ENCODE data around the gene TEDC2. TPM values are rescaled to one million over a fixed set of nuclear protein-coding genes. Genes with fewer than 3 reads are reported as not detected.
"Not testable (repeated sequence)": the region's sequence is repeated elsewhere in the genome, so short reads cannot be mapped to it uniquely, and the experiment has no call there.

The TEDC2 gene
- total RNA-seq, 1 experiment from 2014 or later, result 45.4 TPM

GRCh38 chr16:2439598-2439997 lies 20.3 kb upstream of the TEDC2 start:
- no peak overlapping the region for H2BK120ac ChIP-seq (ENCODE audit: low read depth, low read length, poor library complexity, severe bottlenecking)
- H3K14ac ChIP-seq (ENCODE audit: insufficient read depth, low read length), result no peak overlapping the region
- H3K4ac ChIP-seq (ENCODE audit: low read depth, low read length), result no peak overlapping the region
- no peaks in the 10 kb centered on the region for H3K23me2 ChIP-seq (ENCODE audit: insufficient read length, low read depth, low read length, poor library complexity, severe bottlenecking)
- H3K27me3 ChIP-seq (ENCODE audit: insufficient read depth, low read length), result no peaks in the 10 kb centered on the region
- H3K4me2 ChIP-seq (ENCODE audit: insufficient read depth, insufficient read length, low read length), result no peak overlapping the region
- no peaks in the 10 kb centered on the region for H3K79me2 ChIP-seq (ENCODE audit: insufficient read depth, low read length)
- H3K9me3 Mint-ChIP-seq, result no peaks in the 10 kb centered on the region
- H3K56ac ChIP-seq (ENCODE audit: insufficient read length, low read depth, low read length), result no peak overlapping the region
- H3K9me3 ChIP-seq (ENCODE audit: control insufficient read depth, low read depth, low read length), result no peaks in the 10 kb centered on the region
- H4K20me1 ChIP-seq (ENCODE audit: control insufficient read depth, insufficient read depth, insufficient read length), result no peaks in the 10 kb centered on the region
- H3K27ac Mint-ChIP-seq, result peak overlapping the region in 1 of 3 experiments; percentile 61; a peak in 1 of 7 replicates
- H4K8ac ChIP-seq (replicated peaks; ENCODE audit: insufficient read length, low read depth, low read length), result no peak overlapping the region
- H3K4me1 Mint-ChIP-seq, result no peaks in the 10 kb centered on the region
- no peak overlapping the region for H2BK5ac ChIP-seq (ENCODE audit: insufficient read length, low read length)
- no peak overlapping the region for H2BK15ac ChIP-seq (ENCODE audit: low read depth, low read length)
- no peak for DNase-seq
- H3K18ac ChIP-seq (ENCODE audit: insufficient read length, low read depth, low read length), result no peak overlapping the region
- H3K4me1 ChIP-seq (ENCODE audit: insufficient read depth, low read length), result no peaks in the 10 kb centered on the region
- H3K27ac ChIP-seq (ENCODE audit: insufficient read length, low read depth, low read length), result no peak overlapping the region
- no peak overlapping the region for H4K91ac ChIP-seq (ENCODE audit: insufficient read length, low read depth, low read length)
- no peak overlapping the region for H3K9ac ChIP-seq (ENCODE audit: extremely low read depth, insufficient read length, low read length)
- H3K23ac ChIP-seq (ENCODE audit: insufficient read length, low read depth, low read length), result no peak overlapping the region
- no peak for TF ChIP-seq CTCF (conservative IDR thresholded peaks at IDR 0.05)
- no peak overlapping the region for H2AK5ac ChIP-seq (ENCODE audit: insufficient read length, low read length)
- peaks cover 50 to 81% (median 76%) of the 10 kb centered on the region in 3 experiments; a peak in 6 of 7 replicates for H3K36me3 Mint-ChIP-seq (ENCODE audit: insufficient read depth in 1 of 3, low read depth in 3 of 3)
- H3K27me3 Mint-ChIP-seq (ENCODE audit: low read depth), result no peaks in the 10 kb centered on the region
- no peak overlapping the region for H2BK20ac ChIP-seq (ENCODE audit: low read depth, low read length, poor library complexity, severe bottlenecking)
- H3T11ph ChIP-seq (ENCODE audit: low read length), result no peak overlapping the region
- WGBS (ENCODE audit: extremely low coverage, insufficient read length, low lambda C conversion rate), result no CpG with 5 or more reads among the region's 11 CpGs
- H3K79me1 ChIP-seq (ENCODE audit: insufficient read depth, low read depth, low read length, poor library complexity, severe bottlenecking), result no peaks in the 10 kb centered on the region
- H2BK12ac ChIP-seq (ENCODE audit: insufficient read length, low read depth, low read length), result no peak overlapping the region
- no peak overlapping the region for H2AFZ ChIP-seq (ENCODE audit: low read length)
- no peak overlapping the region; a peak in 1 of 5 replicates for H3K4me3 Mint-ChIP-seq
- no peak overlapping the region for H4K5ac ChIP-seq (ENCODE audit: insufficient read length, low read depth, low read length)

DNA sequence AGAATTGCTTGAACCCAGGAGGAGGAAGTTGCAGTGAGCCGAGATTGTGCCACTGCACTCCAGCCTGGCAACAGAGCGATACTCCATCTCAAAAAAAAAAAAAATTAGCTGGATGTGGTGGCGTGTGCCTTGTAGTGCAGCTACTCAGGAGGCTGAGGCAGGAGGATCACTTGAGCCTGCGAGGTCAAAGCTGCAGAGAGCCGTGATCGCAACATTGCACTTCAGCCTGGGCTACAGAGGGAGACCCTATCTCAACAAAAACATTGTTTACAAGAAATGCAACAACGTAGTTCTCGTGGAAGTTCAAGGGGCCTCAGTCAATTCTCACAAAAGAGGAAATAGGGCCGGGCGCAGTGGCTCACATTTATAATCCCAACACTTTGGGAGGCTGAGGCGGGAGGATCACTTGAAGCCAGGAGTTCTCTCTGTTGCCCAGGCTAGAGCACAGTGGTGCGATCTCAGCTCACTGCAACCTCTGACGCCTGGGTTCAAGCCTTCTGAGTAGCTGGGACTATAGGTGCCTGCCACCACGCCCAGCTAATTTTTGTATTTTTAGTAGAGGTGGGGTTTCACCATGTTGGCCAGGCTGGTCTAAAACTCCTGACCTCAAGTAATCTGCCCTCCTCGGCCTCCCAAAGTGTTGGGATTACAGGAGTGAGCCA lies 18.6 kb upstream of the TEDC2 start:
- no CpG with 5 or more reads among the region's 15 CpGs for WGBS (ENCODE audit: extremely low coverage, insufficient read length, low lambda C conversion rate)
- not testable (repeated sequence) for H4K5ac ChIP-seq (ENCODE audit: insufficient read length, low read depth, low read length)

More for the DNA sequence above, 18.6 kb upstream of the TEDC2 start:
- H4K20me1 ChIP-seq (ENCODE audit: control insufficient read depth, insufficient read depth, insufficient read length); H3K14ac ChIP-seq (ENCODE audit: insufficient read depth, low read length); H4K8ac ChIP-seq (replicated peaks; ENCODE audit: insufficient read length, low read depth, low read length); H3K27me3 ChIP-seq (ENCODE audit: insufficient read depth, low read length); H3K23me2 ChIP-seq (ENCODE audit: insufficient read length, low read depth, low read length, poor library complexity, severe bottlenecking); H2BK120ac ChIP-seq (ENCODE audit: low read depth, low read length, poor library complexity, severe bottlenecking); H3K4ac ChIP-seq (ENCODE audit: low read depth, low read length); H3K27ac Mint-ChIP-seq; H2AK5ac ChIP-seq (ENCODE audit: insufficient read length, low read length); H2BK15ac ChIP-seq (ENCODE audit: low read depth, low read length); H2BK20ac ChIP-seq (ENCODE audit: low read depth, low read length, poor library complexity, severe bottlenecking); H3K4me1 ChIP-seq (ENCODE audit: insufficient read depth, low read length); H4K91ac ChIP-seq (ENCODE audit: insufficient read length, low read depth, low read length); H3K18ac ChIP-seq (ENCODE audit: insufficient read length, low read depth, low read length); H3K4me1 Mint-ChIP-seq; H3K79me1 ChIP-seq (ENCODE audit: insufficient read depth, low read depth, low read length, poor library complexity, severe bottlenecking); H3T11ph ChIP-seq (ENCODE audit: low read length); DNase-seq; H3K4me2 ChIP-seq (ENCODE audit: insufficient read depth, insufficient read length, low read length); H3K79me2 ChIP-seq (ENCODE audit: insufficient read depth, low read length); H2AFZ ChIP-seq (ENCODE audit: low read length); H3K23ac ChIP-seq (ENCODE audit: insufficient read length, low read depth, low read length); H3K9ac ChIP-seq (ENCODE audit: extremely low read depth, insufficient read length, low read length); H3K9me3 ChIP-seq (ENCODE audit: control insufficient read depth, low read depth, low read length); H3K27ac ChIP-seq (ENCODE audit: insufficient read length, low read depth, low read length); H2BK12ac ChIP-seq (ENCODE audit: insufficient read length, low read depth, low read length); H3K27me3 Mint-ChIP-seq (ENCODE audit: low read depth); H3K56ac ChIP-seq (ENCODE audit: insufficient read length, low read depth, low read length); H3K4me3 Mint-ChIP-seq; H3K9me3 Mint-ChIP-seq; H2BK5ac ChIP-seq (ENCODE audit: insufficient read length, low read length): not testable (repeated sequence)
- H3K36me3 Mint-ChIP-seq (ENCODE audit: insufficient read depth in 1 of 3, low read depth in 3 of 3), result peaks cover 50 to 85% (median 77%) of the 10 kb centered on the region in 3 experiments; a peak in 6 of 7 replicates

All from H9 (cell line).